ENCODE results near the gene ZNF605. TPM values are rescaled to one million over a fixed set of nuclear protein-coding genes. Genes with fewer than 3 reads are reported as not detected.

ZNF605 gene
- total RNA-seq, 1 donor from 2014 or later, result 12.9 TPM

GRCh38 chr12:132951649-132952048 is 4.5 kb downstream of the ZNF605 start:
- Histone ChIP-seq H3K27ac (replicated peaks) (no peak overlapping the region), H3K27me3 (ENCODE audit: low read depth) (no peaks in the 10 kb centered on the region), H3K36me3 (peaks cover 50% of the 10 kb centered on the region), H3K4me1 (peaks cover 30% of the 10 kb centered on the region), H3K9me3 (replicated peaks) (peaks cover 72% of the 10 kb centered on the region), H3K4me3 (no peak overlapping the region)
- intact Hi-C loops (cut with micrococcal nuclease), result no loop called here
- TF ChIP-seq CTCF (IDR thresholded peaks at IDR 0.05; ENCODE audit: borderline replicate concordance), result no peak
- DNase-seq, result no peak

- H3K36me3 ChIP-seq, result peaks cover 56% of the 10 kb centered on the region
- no peak for TF ChIP-seq CTCF (IDR thresholded peaks at IDR 0.05; ENCODE audit: borderline replicate concordance)
- no peak overlapping the region for H3K4me3 ChIP-seq
- H3K27ac ChIP-seq (replicated peaks), result no peak overlapping the region
- intact Hi-C loops (cut with micrococcal nuclease), result no loop called here
- no peak for DNase-seq
- H3K27me3 ChIP-seq (ENCODE audit: low read depth), result no peaks in the 10 kb centered on the region
- peaks cover 24% of the 10 kb centered on the region for H3K4me1 ChIP-seq
- peaks cover 79% of the 10 kb centered on the region for H3K9me3 ChIP-seq (replicated peaks)
Observed at GRCh38 chr12:132950844-132951535, 5.1 kb downstream of the ZNF605 start.

GRCh38 chr12:132949936-132950837 is 5.9 kb downstream of the ZNF605 start:
- H3K4me1 ChIP-seq, result peaks cover 17% of the 10 kb centered on the region
- intact Hi-C loops (cut with micrococcal nuclease), result no loop called here
- no peak overlapping the region for H3K4me3 ChIP-seq
- TF ChIP-seq CTCF (IDR thresholded peaks at IDR 0.05; ENCODE audit: borderline replicate concordance), result no peak
- no peak for DNase-seq
- H3K36me3 ChIP-seq, result peaks cover 64% of the 10 kb centered on the region
- H3K27ac ChIP-seq (replicated peaks), result no peak overlapping the region
- H3K27me3 ChIP-seq (ENCODE audit: low read depth), result no peaks in the 10 kb centered on the region
- peaks cover 85% of the 10 kb centered on the region for H3K9me3 ChIP-seq (replicated peaks)

- no peak overlapping the region for H3K27ac ChIP-seq (replicated peaks)
- H3K4me1 ChIP-seq, result peaks cover 8% of the 10 kb centered on the region
- peaks cover 82% of the 10 kb centered on the region for H3K36me3 ChIP-seq
- intact Hi-C loops (cut with micrococcal nuclease), result no loop called here
- no peak for TF ChIP-seq CTCF (IDR thresholded peaks at IDR 0.05; ENCODE audit: borderline replicate concordance)
- H3K27me3 ChIP-seq (ENCODE audit: low read depth), result no peaks in the 10 kb centered on the region
- H3K4me3 ChIP-seq, result no peak overlapping the region
- H3K9me3 ChIP-seq (replicated peaks), result peaks cover 98% of the 10 kb centered on the region
- DNase-seq, result no peak
Observed at GRCh38 chr12:132948146-132949066, 7.7 kb downstream of the ZNF605 start.

- Histone ChIP-seq H3K9me3 (replicated peaks) (peaks cover 99% of the 10 kb centered on the region), H3K27ac (replicated peaks) (no peak overlapping the region), H3K4me1 (peaks cover 8% of the 10 kb centered on the region), H3K36me3 (peaks cover 94% of the 10 kb centered on the region), H3K27me3 (ENCODE audit: low read depth) (no peaks in the 10 kb centered on the region), H3K4me3 (no peak overlapping the region)
- intact Hi-C loops (cut with micrococcal nuclease), result no loop called here
- no peak for TF ChIP-seq CTCF (IDR thresholded peaks at IDR 0.05; ENCODE audit: borderline replicate concordance)
- no peak for DNase-seq
Observed at GRCh38 chr12:132946246-132946820, 9.8 kb downstream of the ZNF605 start.
